CD4-positive, alpha-beta T cell treated with Interleukin-6 for 4 hours (primary cell): ENCODE data around the gene ZDHHC1.
"Not testable (repeated sequence)": the region's sequence is repeated elsewhere in the genome, so short reads cannot be mapped to it uniquely, and the experiment has no call there.

Experiments used
- DNase-seq: peaks from one replicate; pipeline ENCODE4 v3.0.0-alpha.2; 2020; ENCODE audit warnings: mixed read lengths

ZDHHC1 gene

GRCh38 chr16:67392301-67393059, 23.8 kb downstream of the ZDHHC1 start:
- DNase-seq, result no peak

DNA sequence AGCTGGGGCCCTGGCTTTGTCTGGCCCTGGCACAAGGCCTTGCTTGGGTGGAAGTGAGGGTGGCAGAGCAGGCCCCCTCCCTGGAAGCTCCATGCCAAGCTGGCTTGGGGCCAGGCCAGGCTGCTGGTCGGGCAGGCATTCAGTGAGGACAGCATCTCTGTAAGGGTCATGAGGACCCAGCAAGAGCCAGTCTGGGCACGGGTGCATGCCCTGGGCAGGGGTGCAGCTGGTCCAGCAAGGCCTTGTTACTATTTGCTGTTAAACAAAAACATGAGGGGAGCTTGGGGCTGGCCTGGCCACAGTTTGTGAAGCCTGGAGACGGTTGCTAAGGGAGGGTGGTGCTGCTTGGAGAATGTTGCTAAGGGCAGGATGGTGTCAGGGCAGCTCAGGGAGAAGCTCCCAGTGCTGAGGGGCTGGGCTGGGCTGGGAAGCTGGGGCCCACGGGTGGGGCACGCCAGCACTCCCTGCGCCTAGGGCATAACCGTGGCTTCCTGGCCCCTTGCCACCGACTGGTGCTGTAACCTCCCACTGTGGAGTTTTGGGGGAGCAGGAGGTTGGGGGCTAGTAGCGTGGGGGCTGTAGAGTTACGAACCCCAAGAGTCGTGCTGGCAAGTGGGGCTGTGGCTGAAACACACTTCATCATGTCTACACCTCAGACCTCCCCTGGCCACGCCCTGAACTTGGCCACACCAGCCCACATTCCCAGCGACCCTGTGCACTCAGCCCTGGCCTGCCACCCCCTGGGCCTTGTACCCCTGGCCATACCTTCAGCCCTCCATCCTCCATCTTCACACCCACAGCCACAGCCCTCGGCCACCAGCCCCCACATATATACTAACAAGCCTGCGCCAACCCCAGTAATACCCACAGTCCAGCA, 24.6 kb downstream of the ZDHHC1 start:
- DNase-seq, result no peak

- DNase-seq, result no peak
These were observed 25.4 kb downstream of the ZDHHC1 start for GRCh38 chr16:67390816-67391423.

GRCh38 chr16:67389911-67390815, 26.1 kb downstream of the ZDHHC1 start:
- DNase-seq, result no peak

DNA sequence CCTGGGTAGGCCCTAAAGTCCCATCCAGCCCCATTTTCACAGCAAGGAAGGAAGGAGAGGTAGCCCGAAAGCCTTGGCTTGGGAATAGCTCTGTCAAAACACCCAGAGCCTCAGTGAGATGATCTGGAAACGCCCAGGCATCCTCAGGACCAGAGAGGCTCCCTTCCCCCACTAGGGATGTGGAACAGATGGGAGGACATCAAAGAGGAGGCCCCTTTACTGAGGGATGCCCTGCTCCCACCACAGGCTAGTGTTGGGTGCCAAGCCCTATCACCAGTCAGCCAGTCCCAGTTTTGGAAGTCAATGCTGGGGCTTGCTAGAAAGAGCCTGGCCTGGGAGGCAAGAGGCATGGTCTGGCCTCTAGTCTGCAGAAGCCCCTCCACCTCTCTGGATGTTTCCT, 27.7 kb downstream of the ZDHHC1 start:
- DNase-seq, result no peak

- DNase-seq, result no peak
These were observed 28.1 kb downstream of the ZDHHC1 start for GRCh38 chr16:67388191-67388590.

DNA sequence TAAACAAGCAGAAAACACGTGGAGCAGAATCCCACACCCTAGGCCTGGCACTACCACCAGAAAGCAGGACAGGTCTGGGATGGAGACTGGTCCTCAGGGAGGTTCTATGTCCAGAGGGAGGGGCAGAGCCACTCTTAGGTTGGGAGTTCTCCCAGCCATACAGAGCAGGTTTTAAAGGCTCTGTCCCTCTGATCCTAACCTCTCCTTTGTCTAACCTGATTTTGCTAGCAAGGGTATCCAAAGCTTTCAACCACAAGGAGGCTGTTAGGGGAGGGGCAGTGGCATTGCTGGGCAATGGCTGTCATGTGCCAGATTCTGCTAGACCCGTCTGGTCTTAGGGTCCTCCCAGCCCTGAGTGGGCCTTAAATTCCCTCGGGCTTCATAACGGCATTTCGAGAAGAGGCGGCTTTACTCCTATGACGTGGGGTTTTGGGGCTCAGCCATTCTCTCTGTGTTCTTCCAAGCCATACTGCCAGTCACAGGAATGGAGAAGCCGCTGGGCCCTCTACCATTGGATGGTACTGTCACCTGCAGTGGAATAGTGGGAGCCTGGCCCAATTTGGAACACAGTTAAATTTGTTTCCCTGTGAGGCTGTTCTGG, 28.7 kb downstream of the ZDHHC1 start:
- DNase-seq, result no peak

DNA sequence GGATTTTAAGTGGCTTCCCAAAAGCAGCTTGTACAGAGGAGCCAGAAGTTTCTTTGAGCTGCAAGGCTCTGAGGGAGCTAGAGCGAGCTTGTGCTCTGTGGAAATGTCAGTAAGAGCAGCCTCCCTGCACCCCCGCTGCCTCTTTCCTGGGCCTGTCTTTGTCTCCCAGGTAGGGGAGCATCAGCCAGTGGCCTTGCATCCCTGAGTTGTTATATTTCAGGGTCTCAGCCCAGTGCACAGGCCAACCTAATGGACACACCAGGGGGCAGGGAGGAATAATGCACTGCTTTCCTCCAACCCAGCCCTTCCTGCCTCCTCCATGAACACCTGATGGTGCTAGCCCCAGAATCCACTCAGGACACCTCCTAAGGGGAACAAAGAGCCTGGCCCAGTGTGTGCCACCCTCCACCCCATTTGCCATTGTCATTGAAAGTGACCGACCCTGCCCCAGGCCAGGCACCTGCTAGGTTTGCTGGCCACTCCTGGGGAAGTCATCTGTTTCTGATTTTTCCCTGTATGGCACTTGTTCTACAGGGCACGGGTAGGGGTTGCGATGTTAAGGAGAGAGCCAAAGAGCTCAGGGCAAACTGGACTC, 29.3 kb downstream of the ZDHHC1 start:
- DNase-seq, result no peak

DNA sequence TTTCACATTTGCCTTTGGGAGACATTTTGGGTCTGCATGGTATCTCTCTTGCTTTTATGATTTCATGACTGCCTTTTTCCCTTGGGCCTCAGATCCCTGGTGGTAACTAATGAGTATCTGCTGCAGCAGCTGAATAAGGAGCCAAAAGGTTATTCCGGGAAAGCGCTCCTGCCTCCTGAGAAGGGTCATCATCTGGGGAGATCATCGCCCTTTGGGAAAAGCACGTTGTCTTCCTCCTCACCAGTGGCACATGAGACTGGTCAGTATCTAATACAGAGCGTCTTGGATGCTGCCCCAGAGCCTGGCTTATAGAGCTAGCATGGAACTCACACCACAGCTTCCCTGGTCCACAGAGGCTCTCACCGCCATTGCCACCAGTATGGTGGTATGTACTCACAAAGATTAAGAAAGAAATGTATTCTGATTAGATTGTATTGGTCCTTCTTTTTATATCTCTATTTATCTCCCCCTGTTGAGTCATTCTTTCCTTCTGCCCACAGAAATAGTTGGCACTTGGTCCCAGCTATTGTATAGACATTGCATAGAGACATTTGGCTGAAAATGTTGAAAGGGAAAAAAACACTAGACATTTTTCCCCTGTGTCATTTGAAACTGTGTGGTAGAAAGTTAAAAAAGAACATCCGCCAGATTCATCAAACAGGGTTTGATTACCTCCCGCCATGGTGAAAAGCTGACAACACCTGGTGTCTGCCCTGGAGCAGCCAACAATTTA, 31.3 kb downstream of the ZDHHC1 start:
- DNase-seq, result no peak

DNA sequence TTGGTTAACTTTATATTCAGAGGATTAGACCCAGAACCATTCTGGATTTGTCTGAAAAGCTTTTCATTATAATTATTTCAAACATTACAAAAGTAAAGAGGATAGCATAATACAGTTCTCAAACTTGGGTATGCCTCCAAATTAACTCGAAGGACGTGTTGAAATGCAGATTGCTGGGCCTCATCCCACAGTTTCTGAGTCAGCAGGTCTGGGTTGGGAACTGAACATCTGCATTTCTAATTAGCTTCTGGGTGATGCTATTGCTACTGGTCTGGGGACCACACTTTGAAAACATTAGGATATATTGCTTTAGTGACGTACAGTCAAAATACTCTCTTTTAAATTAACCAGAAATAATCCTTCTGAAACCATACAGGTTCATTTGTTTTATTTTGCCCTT, 33.0 kb downstream of the ZDHHC1 start:
- DNase-seq, result no peak

DNA sequence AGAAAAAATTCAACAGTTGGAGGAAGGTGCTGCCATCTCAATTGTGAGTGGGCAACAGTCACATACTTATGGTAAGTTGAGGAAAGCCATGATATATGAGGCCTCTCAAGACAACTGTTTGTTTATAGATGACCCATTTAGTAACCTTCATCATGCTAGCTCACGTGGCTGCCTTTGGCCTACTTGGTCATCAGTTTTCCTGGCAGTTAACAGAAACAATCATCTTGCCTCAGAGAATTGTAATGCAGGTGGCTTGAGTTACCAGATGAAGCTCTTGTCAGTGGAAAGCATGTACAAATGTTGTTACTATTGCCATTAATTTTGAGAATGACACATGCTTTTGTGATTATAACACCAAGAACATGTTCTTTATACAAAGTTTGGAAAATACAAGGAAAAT, 37.6 kb downstream of the ZDHHC1 start:
- DNase-seq, result no peak

- DNase-seq, result not testable (repeated sequence)
These were observed 40.3 kb downstream of the ZDHHC1 start for GRCh38 chr16:67376012-67376411.

DNA sequence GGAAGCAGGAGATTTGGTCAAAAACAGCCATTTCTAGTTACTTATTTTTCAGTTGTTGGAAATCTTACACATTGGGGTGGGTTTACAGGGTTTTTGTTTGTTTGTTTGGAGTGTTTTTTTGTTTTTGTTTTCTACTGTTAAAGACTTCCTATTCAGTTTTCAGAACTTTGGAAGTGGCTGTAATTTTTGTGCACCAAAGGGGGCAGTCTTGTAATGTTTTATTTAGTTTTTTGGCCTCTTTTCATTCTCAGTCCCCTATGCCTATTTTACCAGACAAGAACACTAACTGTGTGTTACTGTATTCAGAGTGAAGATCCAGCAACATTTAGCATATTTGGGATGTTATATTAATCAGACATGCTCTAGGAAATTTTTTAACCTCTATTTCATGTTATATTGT, 43.6 kb downstream of the ZDHHC1 start:
- DNase-seq, result no peak

- no peak for DNase-seq
These were observed 45.6 kb downstream of the ZDHHC1 start for GRCh38 chr16:67370661-67371060.

DNA sequence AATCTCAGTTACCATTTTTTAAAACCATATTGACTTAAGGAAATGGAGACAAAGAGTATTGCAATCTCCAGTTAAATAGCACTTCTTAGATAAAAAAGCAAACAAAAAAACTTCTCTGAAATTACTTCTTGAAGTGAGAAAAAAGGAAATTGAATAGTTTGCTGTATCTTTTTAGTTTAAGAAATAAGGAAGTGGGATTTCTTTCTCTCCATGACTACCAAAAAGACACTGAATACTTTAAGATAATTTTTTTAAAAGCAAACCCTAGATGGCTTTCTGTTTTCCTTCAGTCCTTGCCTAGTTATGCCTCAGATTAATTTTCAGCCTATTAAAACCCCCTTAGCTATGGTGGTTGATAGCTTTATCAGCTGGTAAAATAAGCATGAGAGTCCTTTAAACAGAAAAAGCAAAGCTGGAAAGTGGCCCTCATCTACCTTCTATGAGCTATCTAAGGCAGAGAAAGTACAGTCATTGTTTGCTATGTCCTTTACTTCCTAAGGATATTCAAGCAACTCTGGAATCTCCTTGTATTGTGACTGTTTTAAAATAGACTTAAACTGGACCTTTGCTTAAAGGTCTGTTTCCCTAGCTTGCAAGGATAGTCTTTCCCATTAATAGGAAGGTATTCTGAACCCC, 51.6 kb downstream of the ZDHHC1 start:
- DNase-seq, result no peak

DNA sequence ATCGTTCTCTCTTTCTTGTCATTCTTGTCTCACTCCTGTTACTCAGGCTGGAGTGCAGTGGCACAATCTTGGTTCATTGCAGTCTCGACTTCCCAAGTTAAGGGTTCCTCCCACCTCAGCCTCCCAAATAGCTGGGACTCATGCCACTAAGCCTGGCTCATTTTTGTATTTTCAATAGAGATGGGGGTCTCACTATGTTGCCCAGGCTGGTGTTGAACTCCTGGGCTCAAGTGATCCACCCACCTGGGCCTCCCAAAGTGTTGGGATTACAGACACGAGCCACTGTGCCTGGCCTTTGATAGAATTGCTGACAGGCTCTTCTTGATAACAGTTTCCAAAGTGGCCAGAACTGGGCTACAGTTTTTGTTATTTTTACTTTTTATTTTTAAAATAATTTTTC, 55.2 kb downstream of the ZDHHC1 start:
- DNase-seq, result no peak

GRCh38 chr16:67359540-67360269, 56.6 kb downstream of the ZDHHC1 start:
- not testable (repeated sequence) for DNase-seq

GRCh38 chr16:67357561-67357960, 58.7 kb downstream of the ZDHHC1 start:
- no peak for DNase-seq

DNA sequence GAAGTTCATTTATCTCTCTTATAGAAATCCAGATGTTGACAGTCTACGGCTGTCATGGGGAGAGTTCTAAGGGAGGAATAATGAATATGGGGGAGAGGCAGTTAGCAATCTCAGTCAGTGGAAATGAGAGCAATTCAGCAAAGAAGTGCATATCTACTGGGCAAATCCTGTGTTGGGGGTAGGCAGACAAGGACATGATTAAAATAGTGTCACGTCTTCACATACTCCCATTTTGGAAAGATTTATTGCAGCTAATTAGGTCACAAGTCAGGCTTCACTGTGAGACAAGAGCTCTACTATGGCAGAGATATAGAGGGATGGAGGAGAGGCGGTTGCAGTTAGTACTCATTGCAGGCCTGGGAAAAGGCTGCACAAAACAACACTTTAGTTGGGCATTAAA, 59.9 kb downstream of the ZDHHC1 start:
- DNase-seq, result no peak

- not testable (repeated sequence) for DNase-seq
These were observed 63.8 kb downstream of the ZDHHC1 start for GRCh38 chr16:67352463-67352862.
